ENCODE results near the gene FBXO42.

FBXO42 gene

GRCh38 chr1:16351994-16352841 lies at the start of gene FBXO42:
FBXO42 (minus strand) TSS chr1:16352480; CDS start chr1:16315418, 37,062 bp downstream.
- H3K4me3 ChIP-seq (ENCODE audit: low read depth, low read length) = peak within 1 kb of the TSS; percentile 96
- DNase-seq (ENCODE audit: low read depth) = peak; percentile 58

GRCh38 chr1:16398371-16398953 lies 46.2 kb upstream of the FBXO42 start:
- H3K4me3 ChIP-seq (ENCODE audit: low read depth, low read length) = no peak overlapping the region
- no peak for DNase-seq (ENCODE audit: low read depth)

- no peak for DNase-seq (ENCODE audit: low read depth)
- H3K4me3 ChIP-seq (ENCODE audit: low read depth, low read length) = no peak overlapping the region
These were observed 44.8 kb upstream of the FBXO42 start for GRCh38 chr1:16397120-16397519.

GRCh38 chr1:16396591-16396990 lies 44.3 kb upstream of the FBXO42 start:
- no peak overlapping the region for H3K4me3 ChIP-seq (ENCODE audit: low read depth, low read length)
- DNase-seq (ENCODE audit: low read depth) = peak; percentile 51

- no peak overlapping the region for H3K4me3 ChIP-seq (ENCODE audit: low read depth, low read length)
- no peak for DNase-seq (ENCODE audit: low read depth)
These were observed 42.7 kb upstream of the FBXO42 start for GRCh38 chr1:16394977-16395376.

GRCh38 chr1:16393570-16394521 lies 41.6 kb upstream of the FBXO42 start:
- no peak overlapping the region for H3K4me3 ChIP-seq (ENCODE audit: low read depth, low read length)
- no peak for DNase-seq (ENCODE audit: low read depth)

GRCh38 chr1:16392740-16393569 lies 40.7 kb upstream of the FBXO42 start:
- H3K4me3 ChIP-seq (ENCODE audit: low read depth, low read length) = no peak overlapping the region
- no peak for DNase-seq (ENCODE audit: low read depth)

- no peak overlapping the region for H3K4me3 ChIP-seq (ENCODE audit: low read depth, low read length)
- no peak for DNase-seq (ENCODE audit: low read depth)
These were observed 39.1 kb upstream of the FBXO42 start for GRCh38 chr1:16391411-16391810.

GRCh38 chr1:16387201-16388188 lies 35.2 kb upstream of the FBXO42 start:
- peak overlapping the region; percentile 17 for H3K4me3 ChIP-seq (ENCODE audit: low read depth, low read length)
- no peak for DNase-seq (ENCODE audit: low read depth)

GRCh38 chr1:16386454-16387113 lies 34.3 kb upstream of the FBXO42 start:
- no peak overlapping the region for H3K4me3 ChIP-seq (ENCODE audit: low read depth, low read length)
- DNase-seq (ENCODE audit: low read depth) = peak; percentile 59

GRCh38 chr1:16385659-16386453 lies 33.6 kb upstream of the FBXO42 start:
- no peak for DNase-seq (ENCODE audit: low read depth)
- no peak overlapping the region for H3K4me3 ChIP-seq (ENCODE audit: low read depth, low read length)

GRCh38 chr1:16383888-16384287 lies 31.6 kb upstream of the FBXO42 start:
- H3K4me3 ChIP-seq (ENCODE audit: low read depth, low read length) = no peak overlapping the region
- no peak for DNase-seq (ENCODE audit: low read depth)

GRCh38 chr1:16380868-16381267 lies 28.6 kb upstream of the FBXO42 start:
- DNase-seq (ENCODE audit: low read depth) = no peak
- H3K4me3 ChIP-seq (ENCODE audit: low read depth, low read length) = no peak overlapping the region

- no peak for DNase-seq (ENCODE audit: low read depth)
- H3K4me3 ChIP-seq (ENCODE audit: low read depth, low read length) = no peak overlapping the region
These were observed 26.2 kb upstream of the FBXO42 start for GRCh38 chr1:16378443-16378842.

- H3K4me3 ChIP-seq (ENCODE audit: low read depth, low read length) = no peak overlapping the region
These were observed 24.7 kb upstream of the FBXO42 start for GRCh38 chr1:16376971-16377370.

GRCh38 chr1:16375521-16376340 lies 23.5 kb upstream of the FBXO42 start:
- H3K4me3 ChIP-seq (ENCODE audit: low read depth, low read length) = no peak overlapping the region
- no peak for DNase-seq (ENCODE audit: low read depth)

More at GRCh38 chr1:16376971-16377370, 24.7 kb upstream of the FBXO42 start:
- no peak for DNase-seq (ENCODE audit: low read depth)

Data from skeletal muscle cell (primary cell).